ENCODE measurements around the gene ZNF654. TPM values are rescaled to one million over a fixed set of nuclear protein-coding genes. Genes with fewer than 3 reads are reported as not detected.
A peak's percentile ranks its signal among the peaks of the same experiment; 100 is the strongest.
"Not testable (repeated sequence)": the region's sequence is repeated elsewhere in the genome, so short reads cannot be mapped to it uniquely, and the experiment has no call there.

Gene ZNF654
- polyA plus RNA-seq, 5 donors = 14.4 to 30.9 (median 22.8) TPM

- DNase-seq = no peak
These were observed 78.8 kb downstream of the ZNF654 start for GRCh38 chr3:88137836-88138235.

GRCh38 chr3:88141458-88142083, 82.5 kb downstream of the ZNF654 start:
- no peak for DNase-seq

- no peak for DNase-seq
These were observed 83.1 kb downstream of the ZNF654 start for GRCh38 chr3:88142094-88142624.

GRCh38 chr3:88147261-88147660, 88.2 kb downstream of the ZNF654 start:
- DNase-seq = no peak

- no peak for DNase-seq
These were observed 89.6 kb downstream of the ZNF654 start for GRCh38 chr3:88148651-88149050.

GRCh38 chr3:88149101-88149508, 90.0 kb downstream of the ZNF654 start:
- no peak for DNase-seq

- peak; percentile 91 to 92 for DNase-seq
These were observed 90.7 kb downstream of the ZNF654 start, which contains the start of gene C3orf38 for GRCh38 chr3:88149509-88150362. Gene C3orf38, plus strand, starts transcription at chr3:88149959. Its CDS starts 94 bp downstream, at chr3:88150053.

- peak in 1 of 2 donors; percentile 4 for DNase-seq
These were observed 91.3 kb downstream of the ZNF654 start for GRCh38 chr3:88150371-88150770.

GRCh38 chr3:88150806-88151205, 91.8 kb downstream of the ZNF654 start:
- peak in 1 of 2 donors; percentile 2 for DNase-seq

- DNase-seq = no peak
These were observed 92.3 kb downstream of the ZNF654 start for GRCh38 chr3:88151358-88151757.

GRCh38 chr3:88152841-88153240, 93.8 kb downstream of the ZNF654 start:
- DNase-seq = no peak

GRCh38 chr3:88166419-88166971, 107.4 kb downstream of the ZNF654 start:
- no peak for DNase-seq

GRCh38 chr3:88167173-88167572, 108.1 kb downstream of the ZNF654 start:
- DNase-seq = no peak

GRCh38 chr3:88167704-88168103, 108.6 kb downstream of the ZNF654 start:
- DNase-seq = no peak

GRCh38 chr3:88168171-88168570, 109.1 kb downstream of the ZNF654 start:
- no peak for DNase-seq

GRCh38 chr3:88180398-88180999, 121.4 kb downstream of the ZNF654 start:
- peak; percentile 16 to 43 for DNase-seq

- not testable (repeated sequence) for DNase-seq
These were observed 123.3 kb downstream of the ZNF654 start for GRCh38 chr3:88182165-88182918.

GRCh38 chr3:88188436-88188835, 129.4 kb downstream of the ZNF654 start:
- DNase-seq = no peak

GRCh38 chr3:88189361-88189810, 130.3 kb downstream of the ZNF654 start:
- DNase-seq = no peak

GRCh38 chr3:88191872-88192409, 132.9 kb downstream of the ZNF654 start:
- DNase-seq = no peak

GRCh38 chr3:88192631-88193030, 133.6 kb downstream of the ZNF654 start:
- no peak for DNase-seq
